ENCODE data around the gene ZBTB20. TPM values are rescaled to one million over a fixed set of nuclear protein-coding genes. Genes with fewer than 3 reads are reported as not detected.

Gene ZBTB20
- total RNA-seq, 1 donor = 32.9 TPM

DNA sequence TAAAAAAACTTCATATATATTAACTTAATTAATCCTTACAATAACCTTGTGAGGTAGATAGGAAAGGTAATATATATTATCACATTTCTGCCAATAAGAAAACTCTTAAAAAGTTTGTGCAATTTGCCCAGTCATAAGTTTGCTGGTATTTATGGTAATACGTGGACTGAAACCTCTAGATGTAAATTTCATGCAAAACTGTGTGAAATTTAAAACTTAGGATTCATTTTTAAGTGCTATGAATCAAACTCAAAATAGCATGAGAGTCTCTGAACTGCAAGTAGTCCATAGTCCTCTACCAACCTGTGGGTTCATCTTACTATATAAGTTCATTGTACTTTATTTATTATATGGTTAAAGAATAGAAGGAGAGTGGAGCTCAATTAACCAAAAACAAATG is 56.4 kb downstream of the ZBTB20 start:
- Histone ChIP-seq H3K4me3 (ENCODE audit: insufficient read depth, low read length) (no peak overlapping the region), H3K9me3 (ENCODE audit: low read depth, low read length) (no peaks in the 10 kb centered on the region), H3K79me2 (ENCODE audit: insufficient read depth, low read length) (no peaks in the 10 kb centered on the region), H3K27me3 (ENCODE audit: insufficient read depth, low read length) (no peaks in the 10 kb centered on the region), H3K36me3 (ENCODE audit: insufficient read depth, low read length) (no peaks in the 10 kb centered on the region), H2AFZ (ENCODE audit: low read length) (no peak overlapping the region), H3K4me1 (ENCODE audit: insufficient read depth, low read length) (no peaks in the 10 kb centered on the region), H3K27ac (ENCODE audit: low read depth, low read length) (no peak overlapping the region), H3K4me2 (ENCODE audit: insufficient read depth, low read length) (no peak overlapping the region), H4K20me1 (ENCODE audit: insufficient read depth, low read length) (no peaks in the 10 kb centered on the region)
- TF ChIP-seq, protein P1, sequence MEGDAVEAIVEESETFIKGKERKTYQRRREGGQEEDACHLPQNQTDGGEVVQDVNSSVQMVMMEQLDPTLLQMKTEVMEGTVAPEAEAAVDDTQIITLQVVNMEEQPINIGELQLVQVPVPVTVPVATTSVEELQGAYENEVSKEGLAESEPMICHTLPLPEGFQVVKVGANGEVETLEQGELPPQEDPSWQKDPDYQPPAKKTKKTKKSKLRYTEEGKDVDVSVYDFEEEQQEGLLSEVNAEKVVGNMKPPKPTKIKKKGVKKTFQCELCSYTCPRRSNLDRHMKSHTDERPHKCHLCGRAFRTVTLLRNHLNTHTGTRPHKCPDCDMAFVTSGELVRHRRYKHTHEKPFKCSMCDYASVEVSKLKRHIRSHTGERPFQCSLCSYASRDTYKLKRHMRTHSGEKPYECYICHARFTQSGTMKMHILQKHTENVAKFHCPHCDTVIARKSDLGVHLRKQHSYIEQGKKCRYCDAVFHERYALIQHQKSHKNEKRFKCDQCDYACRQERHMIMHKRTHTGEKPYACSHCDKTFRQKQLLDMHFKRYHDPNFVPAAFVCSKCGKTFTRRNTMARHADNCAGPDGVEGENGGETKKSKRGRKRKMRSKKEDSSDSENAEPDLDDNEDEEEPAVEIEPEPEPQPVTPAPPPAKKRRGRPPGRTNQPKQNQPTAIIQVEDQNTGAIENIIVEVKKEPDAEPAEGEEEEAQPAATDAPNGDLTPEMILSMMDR (IDR thresholded peaks at IDR 0.05; ENCODE audit: extremely low read depth, low read depth, low read length) = no peak
- DNase-seq (ENCODE audit: insufficient read length, low spot score, missing footprints) = no peak

DNA sequence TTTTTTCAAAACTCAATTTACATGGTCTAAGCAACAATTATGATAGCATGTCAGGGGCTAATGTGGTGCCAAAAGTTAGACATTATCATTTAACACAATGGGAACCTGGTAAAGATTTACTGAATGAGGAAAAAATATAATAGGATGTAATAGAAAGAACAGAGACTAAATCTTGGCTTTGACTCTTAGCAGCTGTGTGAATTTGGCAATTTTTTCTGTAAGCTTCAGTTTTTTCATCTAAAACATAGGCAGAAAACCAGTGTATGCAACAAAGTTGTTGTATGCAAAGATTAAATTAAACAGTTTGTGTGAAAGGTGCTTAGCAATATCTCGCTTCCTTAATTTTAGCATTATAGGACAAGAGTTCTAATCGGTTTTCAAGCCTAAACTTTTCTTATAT is 57.6 kb downstream of the ZBTB20 start:
- no peaks in the 10 kb centered on the region for H3K9me3 ChIP-seq (ENCODE audit: low read depth, low read length)
- no peaks in the 10 kb centered on the region for H4K20me1 ChIP-seq (ENCODE audit: insufficient read depth, low read length)
- H3K4me1 ChIP-seq (ENCODE audit: insufficient read depth, low read length) = peaks cover 3% of the 10 kb centered on the region
- no peak overlapping the region for H3K4me2 ChIP-seq (ENCODE audit: insufficient read depth, low read length)
- H3K36me3 ChIP-seq (ENCODE audit: insufficient read depth, low read length) = no peaks in the 10 kb centered on the region
- TF ChIP-seq, protein P1 (IDR thresholded peaks at IDR 0.05; ENCODE audit: extremely low read depth, low read depth, low read length) = no peak
- no peaks in the 10 kb centered on the region for H3K79me2 ChIP-seq (ENCODE audit: insufficient read depth, low read length)
- no peak overlapping the region for H3K4me3 ChIP-seq (ENCODE audit: insufficient read depth, low read length)
- no peaks in the 10 kb centered on the region for H3K27me3 ChIP-seq (ENCODE audit: insufficient read depth, low read length)
- H3K27ac ChIP-seq (ENCODE audit: low read depth, low read length) = no peak overlapping the region
- no peak overlapping the region for H2AFZ ChIP-seq (ENCODE audit: low read length)
- no peak for DNase-seq (ENCODE audit: insufficient read length, low spot score, missing footprints)

DNA sequence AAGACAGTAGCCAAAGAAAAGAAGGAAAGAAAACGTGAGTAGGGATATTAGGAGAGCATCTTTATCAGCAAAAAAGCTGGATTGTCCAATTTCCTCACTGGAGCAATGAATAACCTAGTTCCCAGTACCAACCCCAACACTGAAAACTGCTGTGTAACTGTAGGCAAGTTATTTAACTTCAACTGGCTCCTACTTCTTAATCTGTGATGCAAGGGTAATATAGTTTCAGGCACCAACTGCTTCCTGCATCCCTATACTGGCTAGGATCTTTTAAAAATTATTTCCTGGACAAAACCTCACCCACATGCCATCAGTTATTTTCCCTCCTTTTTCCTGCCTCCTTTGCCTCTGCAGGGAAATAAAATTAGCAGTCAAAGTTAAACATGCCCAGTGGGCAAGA is 59.6 kb downstream of the ZBTB20 start:
- no peaks in the 10 kb centered on the region for H3K79me2 ChIP-seq (ENCODE audit: insufficient read depth, low read length)
- no peaks in the 10 kb centered on the region for H3K36me3 ChIP-seq (ENCODE audit: insufficient read depth, low read length)
- H2AFZ ChIP-seq (ENCODE audit: low read length) = no peak overlapping the region
- no peak overlapping the region for H3K4me2 ChIP-seq (ENCODE audit: insufficient read depth, low read length)
- DNase-seq (ENCODE audit: insufficient read length, low spot score, missing footprints) = no peak
- no peaks in the 10 kb centered on the region for H3K27me3 ChIP-seq (ENCODE audit: insufficient read depth, low read length)
- TF ChIP-seq, protein P1 (IDR thresholded peaks at IDR 0.05; ENCODE audit: extremely low read depth, low read depth, low read length) = no peak
- no peaks in the 10 kb centered on the region for H3K9me3 ChIP-seq (ENCODE audit: low read depth, low read length)
- no peak overlapping the region for H3K27ac ChIP-seq (ENCODE audit: low read depth, low read length)
- H3K4me1 ChIP-seq (ENCODE audit: insufficient read depth, low read length) = peaks cover 3% of the 10 kb centered on the region
- H4K20me1 ChIP-seq (ENCODE audit: insufficient read depth, low read length) = no peaks in the 10 kb centered on the region
- no peak overlapping the region for H3K4me3 ChIP-seq (ENCODE audit: insufficient read depth, low read length)

DNA sequence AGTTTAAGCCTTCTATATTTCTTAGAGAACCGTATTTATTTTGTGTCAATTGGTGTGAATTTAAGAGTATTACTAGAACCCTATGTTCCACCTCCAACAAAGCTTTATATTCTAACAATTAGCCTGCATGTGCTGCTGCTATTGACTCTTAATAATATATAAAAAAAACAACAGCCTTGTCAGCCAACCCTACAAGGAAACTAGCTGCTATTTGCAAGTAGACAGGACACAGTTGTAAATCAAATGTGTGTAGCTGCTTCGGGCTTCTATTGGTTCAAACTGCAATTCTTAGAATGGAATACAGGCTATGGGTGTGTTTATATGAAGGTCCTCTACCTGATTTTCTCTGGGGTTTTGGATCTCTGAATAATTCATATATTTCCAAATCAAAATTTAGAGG is 60.7 kb downstream of the ZBTB20 start:
- Histone ChIP-seq H3K4me1 (ENCODE audit: insufficient read depth, low read length) (peaks cover 3% of the 10 kb centered on the region), H3K79me2 (ENCODE audit: insufficient read depth, low read length) (no peaks in the 10 kb centered on the region), H3K27me3 (ENCODE audit: insufficient read depth, low read length) (no peaks in the 10 kb centered on the region), H4K20me1 (ENCODE audit: insufficient read depth, low read length) (no peaks in the 10 kb centered on the region), H3K27ac (ENCODE audit: low read depth, low read length) (no peak overlapping the region), H3K4me3 (ENCODE audit: insufficient read depth, low read length) (no peak overlapping the region), H3K4me2 (ENCODE audit: insufficient read depth, low read length) (no peak overlapping the region), H3K36me3 (ENCODE audit: insufficient read depth, low read length) (no peaks in the 10 kb centered on the region), H3K9me3 (ENCODE audit: low read depth, low read length) (no peaks in the 10 kb centered on the region), H2AFZ (ENCODE audit: low read length) (no peak overlapping the region)
- no peak for DNase-seq (ENCODE audit: insufficient read length, low spot score, missing footprints)
- TF ChIP-seq, protein P1 (IDR thresholded peaks at IDR 0.05; ENCODE audit: extremely low read depth, low read depth, low read length) = no peak
